ENCODE data around the gene SEMA6B.

The SEMA6B gene

GRCh38 chr19:4578552-4579248 is 19.2 kb upstream of the SEMA6B start:
- H3K9ac ChIP-seq (ENCODE audit: low read length) = no peak overlapping the region
- peaks cover 8% of the 10 kb centered on the region for H3K4me1 ChIP-seq (ENCODE audit: control insufficient read depth, low read depth, low read length)
- peaks cover 9% of the 10 kb centered on the region for H3K27me3 ChIP-seq (ENCODE audit: control insufficient read depth, insufficient read depth, low read length)
- H3K27ac ChIP-seq (ENCODE audit: low read length) = no peak overlapping the region
- no peak overlapping the region for H3K4me3 ChIP-seq (ENCODE audit: low read length)
- H3K36me3 ChIP-seq (ENCODE audit: control insufficient read depth, low read depth, low read length) = no peaks in the 10 kb centered on the region
- no peaks in the 10 kb centered on the region for H3K9me3 ChIP-seq (ENCODE audit: control insufficient read depth, low read depth, low read length)

- Histone ChIP-seq H3K27me3 (ENCODE audit: control insufficient read depth, insufficient read depth, low read length) (peaks cover 5% of the 10 kb centered on the region), H3K9me3 (ENCODE audit: control insufficient read depth, low read depth, low read length) (no peaks in the 10 kb centered on the region), H3K4me3 (ENCODE audit: low read length) (no peak overlapping the region), H3K36me3 (ENCODE audit: control insufficient read depth, low read depth, low read length) (no peaks in the 10 kb centered on the region), H3K4me1 (ENCODE audit: control insufficient read depth, low read depth, low read length) (peaks cover 8% of the 10 kb centered on the region), H3K9ac (ENCODE audit: low read length) (no peak overlapping the region), H3K27ac (ENCODE audit: low read length) (no peak overlapping the region)
Measured at GRCh38 chr19:4577020-4577782, 17.7 kb upstream of the SEMA6B start.

DNA sequence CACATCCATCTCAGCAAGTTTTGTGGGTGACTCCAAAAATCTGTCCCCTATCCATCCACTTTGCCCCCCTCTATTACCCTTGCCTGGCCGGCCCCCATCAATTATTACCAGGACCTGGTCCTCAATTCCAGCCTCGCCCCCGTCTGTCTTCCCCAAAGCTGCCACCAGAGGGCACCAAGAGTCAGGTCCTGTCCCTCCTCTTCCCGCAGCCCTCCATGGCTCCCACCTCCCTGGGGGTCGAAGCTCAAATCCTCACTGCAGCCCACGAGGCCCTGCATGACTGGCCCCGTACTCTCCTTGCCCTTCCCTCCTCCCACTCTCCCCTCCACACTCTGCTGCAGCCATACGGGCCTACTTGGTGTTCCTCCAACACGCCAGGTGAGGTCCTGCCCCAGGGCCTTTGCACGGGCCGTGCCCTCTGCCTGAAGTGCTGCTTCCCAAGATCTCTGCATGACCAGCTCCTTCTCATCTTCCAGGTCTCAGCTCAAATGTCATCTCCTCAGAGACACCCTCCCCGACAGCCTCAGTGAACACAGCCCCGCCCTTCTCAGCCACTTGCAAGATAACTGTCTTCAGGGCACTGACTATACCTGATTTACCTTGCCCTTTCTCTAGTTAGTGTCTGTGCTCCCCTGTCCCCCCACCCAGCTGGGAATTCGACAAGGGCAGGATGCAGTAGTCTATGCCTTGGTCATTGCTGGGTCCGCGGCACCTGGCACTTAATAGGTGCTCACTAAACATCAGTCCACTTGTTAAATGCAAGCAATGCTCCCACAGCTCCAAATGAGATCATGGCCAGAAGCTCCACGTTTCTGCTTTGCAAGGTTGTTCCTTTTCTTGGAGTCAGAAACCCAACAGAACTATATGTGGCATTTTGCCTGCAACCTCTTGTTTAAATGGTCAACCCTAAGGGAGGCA is 16.8 kb upstream of the SEMA6B start:
- H3K9ac ChIP-seq (ENCODE audit: low read length) = peak overlapping the region; percentile 26
- no peak overlapping the region for H3K27ac ChIP-seq (ENCODE audit: low read length)
- H3K9me3 ChIP-seq (ENCODE audit: control insufficient read depth, low read depth, low read length) = no peaks in the 10 kb centered on the region
- no peaks in the 10 kb centered on the region for H3K27me3 ChIP-seq (ENCODE audit: control insufficient read depth, insufficient read depth, low read length)
- peaks cover 8% of the 10 kb centered on the region for H3K4me1 ChIP-seq (ENCODE audit: control insufficient read depth, low read depth, low read length)
- no peaks in the 10 kb centered on the region for H3K36me3 ChIP-seq (ENCODE audit: control insufficient read depth, low read depth, low read length)
- H3K4me3 ChIP-seq (ENCODE audit: low read length) = no peak overlapping the region

GRCh38 chr19:4575267-4576015 is 16.0 kb upstream of the SEMA6B start:
- Histone ChIP-seq H3K4me3 (ENCODE audit: low read length) (no peak overlapping the region), H3K9me3 (ENCODE audit: control insufficient read depth, low read depth, low read length) (no peaks in the 10 kb centered on the region), H3K9ac (ENCODE audit: low read length) (peak overlapping the region; percentile 45), H3K27me3 (ENCODE audit: control insufficient read depth, insufficient read depth, low read length) (no peaks in the 10 kb centered on the region), H3K27ac (ENCODE audit: low read length) (peak overlapping the region; percentile 23), H3K36me3 (ENCODE audit: control insufficient read depth, low read depth, low read length) (no peaks in the 10 kb centered on the region), H3K4me1 (ENCODE audit: control insufficient read depth, low read depth, low read length) (peaks cover 8% of the 10 kb centered on the region)

- no peak overlapping the region for H3K4me3 ChIP-seq (ENCODE audit: low read length)
- no peaks in the 10 kb centered on the region for H3K27me3 ChIP-seq (ENCODE audit: control insufficient read depth, insufficient read depth, low read length)
- no peaks in the 10 kb centered on the region for H3K9me3 ChIP-seq (ENCODE audit: control insufficient read depth, low read depth, low read length)
- no peak overlapping the region for H3K9ac ChIP-seq (ENCODE audit: low read length)
- H3K4me1 ChIP-seq (ENCODE audit: control insufficient read depth, low read depth, low read length) = peaks cover 8% of the 10 kb centered on the region
- H3K27ac ChIP-seq (ENCODE audit: low read length) = no peak overlapping the region
- H3K36me3 ChIP-seq (ENCODE audit: control insufficient read depth, low read depth, low read length) = no peaks in the 10 kb centered on the region
Measured at GRCh38 chr19:4573682-4574081, 14.2 kb upstream of the SEMA6B start.

DNA sequence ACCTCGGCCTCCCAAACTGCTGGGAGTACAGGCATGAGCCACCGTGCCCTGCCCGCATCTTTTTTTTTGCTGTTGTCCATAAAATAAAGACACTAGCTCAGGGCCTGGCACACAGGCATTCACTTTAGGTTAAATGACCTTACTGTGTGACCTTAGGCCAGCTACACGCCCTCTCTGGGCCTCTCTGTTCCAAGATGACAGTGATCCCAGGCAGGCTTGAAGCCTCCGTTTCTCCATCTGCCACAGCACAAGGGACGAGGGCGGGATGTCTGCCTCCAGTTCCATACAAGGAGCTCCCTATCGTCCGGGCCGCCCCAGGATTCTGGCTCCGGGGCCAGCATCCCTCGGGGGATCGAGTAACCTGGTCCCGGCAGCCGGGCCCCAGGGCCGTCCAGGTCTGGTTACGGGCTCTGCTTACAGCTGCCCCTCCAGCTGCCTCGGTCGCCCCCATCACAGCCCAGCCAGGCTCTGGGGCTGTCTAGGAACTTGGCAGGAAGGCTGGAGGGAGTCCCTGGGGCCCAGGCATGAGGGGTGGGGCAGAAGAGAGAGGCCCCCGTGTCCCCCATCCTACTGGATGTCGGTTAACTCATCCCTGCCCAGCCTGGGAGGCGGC is 11.9 kb upstream of the SEMA6B start:
- no peaks in the 10 kb centered on the region for H3K36me3 ChIP-seq (ENCODE audit: control insufficient read depth, low read depth, low read length)

GRCh38 chr19:4570916-4571304 is 11.4 kb upstream of the SEMA6B start:
- peaks cover 8% of the 10 kb centered on the region for H3K4me1 ChIP-seq (ENCODE audit: control insufficient read depth, low read depth, low read length)
- H3K36me3 ChIP-seq (ENCODE audit: control insufficient read depth, low read depth, low read length) = no peaks in the 10 kb centered on the region
- H3K4me3 ChIP-seq (ENCODE audit: low read length) = no peak overlapping the region
- H3K27ac ChIP-seq (ENCODE audit: low read length) = no peak overlapping the region
- H3K9ac ChIP-seq (ENCODE audit: low read length) = no peak overlapping the region
- H3K9me3 ChIP-seq (ENCODE audit: control insufficient read depth, low read depth, low read length) = no peaks in the 10 kb centered on the region
- H3K27me3 ChIP-seq (ENCODE audit: control insufficient read depth, insufficient read depth, low read length) = no peaks in the 10 kb centered on the region

More for the DNA sequence above, 11.9 kb upstream of the SEMA6B start:
- no peaks in the 10 kb centered on the region for H3K27me3 ChIP-seq (ENCODE audit: control insufficient read depth, insufficient read depth, low read length)
- no peak overlapping the region for H3K9ac ChIP-seq (ENCODE audit: low read length)
- H3K4me1 ChIP-seq (ENCODE audit: control insufficient read depth, low read depth, low read length) = peaks cover 8% of the 10 kb centered on the region
- H3K9me3 ChIP-seq (ENCODE audit: control insufficient read depth, low read depth, low read length) = no peaks in the 10 kb centered on the region
- H3K4me3 ChIP-seq (ENCODE audit: low read length) = no peak overlapping the region
- no peak overlapping the region for H3K27ac ChIP-seq (ENCODE audit: low read length)

- Histone ChIP-seq H3K9ac (ENCODE audit: low read length) (no peak overlapping the region), H3K36me3 (ENCODE audit: control insufficient read depth, low read depth, low read length) (no peaks in the 10 kb centered on the region), H3K9me3 (ENCODE audit: control insufficient read depth, low read depth, low read length) (no peaks in the 10 kb centered on the region), H3K27ac (ENCODE audit: low read length) (no peak overlapping the region), H3K27me3 (ENCODE audit: control insufficient read depth, insufficient read depth, low read length) (no peaks in the 10 kb centered on the region), H3K4me1 (ENCODE audit: control insufficient read depth, low read depth, low read length) (peaks cover 4% of the 10 kb centered on the region), H3K4me3 (ENCODE audit: low read length) (no peak overlapping the region)
Measured at GRCh38 chr19:4570402-4570801, 10.9 kb upstream of the SEMA6B start.

- no peaks in the 10 kb centered on the region for H3K9me3 ChIP-seq (ENCODE audit: control insufficient read depth, low read depth, low read length)
- no peak overlapping the region for H3K4me3 ChIP-seq (ENCODE audit: low read length)
- H3K27ac ChIP-seq (ENCODE audit: low read length) = no peak overlapping the region
- no peaks in the 10 kb centered on the region for H3K36me3 ChIP-seq (ENCODE audit: control insufficient read depth, low read depth, low read length)
- no peaks in the 10 kb centered on the region for H3K4me1 ChIP-seq (ENCODE audit: control insufficient read depth, low read depth, low read length)
- no peaks in the 10 kb centered on the region for H3K27me3 ChIP-seq (ENCODE audit: control insufficient read depth, insufficient read depth, low read length)
- H3K9ac ChIP-seq (ENCODE audit: low read length) = no peak overlapping the region
Measured at GRCh38 chr19:4568886-4569285, 9.4 kb upstream of the SEMA6B start.

DNA sequence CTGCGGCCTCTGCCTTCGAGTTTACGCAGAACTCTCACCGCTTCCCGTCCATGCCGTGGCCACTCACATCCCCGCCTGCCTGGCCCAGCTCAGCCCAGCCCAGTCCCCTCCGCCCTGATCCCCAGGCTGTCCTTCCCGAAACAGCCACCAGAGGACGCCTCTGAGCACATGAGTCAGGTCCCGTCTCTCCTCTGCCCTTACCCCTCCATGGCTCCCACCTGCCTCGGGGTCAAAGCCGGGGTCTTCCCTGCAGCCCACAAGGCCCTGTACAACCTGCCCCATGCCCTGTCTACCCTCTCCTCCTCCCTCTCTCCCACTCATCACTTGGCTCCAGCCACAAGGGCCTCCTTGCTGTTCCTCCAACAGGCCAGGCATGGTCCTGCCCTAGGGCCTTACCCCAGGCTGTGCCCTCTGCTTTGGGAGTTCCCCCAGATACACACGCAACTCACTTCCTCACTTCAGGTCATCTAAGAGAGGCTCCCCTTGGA is 8.1 kb upstream of the SEMA6B start:
- Histone ChIP-seq H3K4me1 (ENCODE audit: control insufficient read depth, low read depth, low read length) (no peaks in the 10 kb centered on the region), H3K9me3 (ENCODE audit: control insufficient read depth, low read depth, low read length) (no peaks in the 10 kb centered on the region), H3K4me3 (ENCODE audit: low read length) (no peak overlapping the region), H3K9ac (ENCODE audit: low read length) (no peak overlapping the region), H3K27me3 (ENCODE audit: control insufficient read depth, insufficient read depth, low read length) (no peaks in the 10 kb centered on the region), H3K27ac (ENCODE audit: low read length) (no peak overlapping the region), H3K36me3 (ENCODE audit: control insufficient read depth, low read depth, low read length) (no peaks in the 10 kb centered on the region)

All from iPS-18a (cell line).